Gastrocnemius medialis (tissue), 4 donors: Measurements from ENCODE around the gene DNM1L. TPM values are rescaled to one million over a fixed set of nuclear protein-coding genes. Genes with fewer than 3 reads are reported as not detected.
A peak's percentile ranks its signal among the peaks of the same experiment; 100 is the strongest.

Source experiments
- ATAC-seq, 2 donors: fragments of 150-250 bp; one replicate each; pipeline ENCODE4 v1.9.1; 2016
- DNase-seq, 2 donors: peaks; one replicate each; pipeline ENCODE4 v3.0.0-alpha.2; 2019
- H3K27ac ChIP-seq, 4 donors: fragments of 200-600 bp; sonication (generic); 1 replicate in 1 of 4; 2 replicates in 3 of 4; pipeline ENCODE4 v1.5.1; 2016 to 2018; ENCODE audit warnings: mild to moderate bottlenecking in 2 of 4, moderate library complexity in 1 of 4
- H3K27me3 ChIP-seq, 3 donors: fragments of 200-600 bp; sonication (generic) in 2 of 3; 1 replicate in 1 of 3; 2 replicates in 2 of 3; pipeline versions ENCODE4 v1.5.1 to v1.6.0; 2016 to 2019; ENCODE audit warnings: mild to moderate bottlenecking in 1 of 3, moderate library complexity in 1 of 3
- H3K36me3 ChIP-seq, 2 donors: fragments of 200-600 bp; sonication (generic) in 1 of 2; one replicate each; pipeline ENCODE4 v1.5.1; 2017 to 2018
- H3K4me1 ChIP-seq, 2 donors: fragments of 200-600 bp; sonication (generic) in 1 of 2; one replicate each; pipeline ENCODE4 v1.5.1; 2016 to 2017; ENCODE audit warnings: mild to moderate bottlenecking in 2 of 2
- H3K4me3 ChIP-seq, 4 donors: fragments of 200-600 bp; sonication (generic) in 3 of 4; 1 replicate in 1 of 4; 2 replicates in 3 of 4; pipeline ENCODE4 v1.5.1; 2016 to 2019; ENCODE audit warnings: mild to moderate bottlenecking in 2 of 4
- H3K9me3 ChIP-seq, 3 donors: fragments of 200-600 bp; sonication (generic) in 2 of 3; 1 replicate in 1 of 3; 2 replicates in 2 of 3; pipeline ENCODE4 v1.5.1; 2016 to 2019
- POLR2A ChIP-seq, 2 donors: fragments of 450-650 bp; IDR thresholded peaks; one replicate each; pipeline ENCODE4 v1.6.1; 2017; ENCODE audit warnings: antibody characterized with exemption in 2 of 2, mild to moderate bottlenecking in 2 of 2, moderate library complexity in 2 of 2
- in situ Hi-C, 4 donors: fragments of 200-750 bp; cut with MboI; loops; one replicate each; pipeline versions ENCODE4 v1.15.0 to v1.8.0; 2017; ENCODE audit warnings: low sequenced_read_pairs in 4 of 4
- intact Hi-C: fragments of 100-400 bp; cut with DNase I; formaldehyde crosslinking; loops from one replicate; pipeline ENCODE4 v1.15.1; 2023; ENCODE audit warnings: low total_unique reads
- total RNA-seq, 4 donors: library from RNA; depleted of rRNA; stranded (reverse); fragments of >200 nt; gene quantifications; one replicate each; pipeline versions ENCODE4 v1.1.0 to v1.2.3, GENCODE V29; 2016
- TF ChIP-seq, protein P1 (sequence below), 5 experiments: fragments of 450-650 bp in 3 of 5; fragments of 200-600 bp in 2 of 5; sonication (generic) in 2 of 5; IDR thresholded peaks in 4 of 5; conservative IDR thresholded peaks in 1 of 5; 1 replicate in 4 of 5; 2 replicates in 1 of 5; pipeline ENCODE4 v1.5.1; 2016 to 2019; ENCODE audit warnings: antibody characterized with exemption in 5 of 5, mild to moderate bottlenecking in 3 of 5, moderate library complexity in 3 of 5

The DNM1L gene
- total RNA-seq, 4 donors from 2014 or later: 39.3 to 68.3 (median 43.8) TPM

DNA sequence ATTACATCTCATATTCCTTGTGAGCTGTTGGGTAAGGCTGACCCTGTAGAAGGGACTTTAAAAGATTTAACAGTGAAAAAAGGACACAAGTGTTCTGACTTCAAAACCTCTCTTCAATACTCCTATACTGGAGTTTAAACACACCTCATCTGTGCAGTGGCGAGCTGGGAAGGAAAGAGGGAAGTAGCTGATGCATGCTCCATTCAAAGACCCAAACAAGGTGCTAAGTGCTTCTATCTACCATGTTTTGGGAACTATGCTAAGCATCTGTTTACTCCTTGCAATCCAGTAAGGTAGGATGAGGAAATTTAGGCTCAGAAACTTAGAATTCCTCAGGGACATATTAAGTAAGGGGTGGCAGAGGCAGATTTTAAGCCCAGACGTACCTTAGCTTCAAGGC, 16.4 kb upstream of the DNM1L start:
- H3K4me1 ChIP-seq: peaks cover 19 to 23% of the 10 kb centered on the region in 2 donors
- in situ Hi-C loops: no loop called here
- intact Hi-C loops: loop anchor here (5.0 kb wide), 1 partner anchor 265 kb away; the partner anchor contains the start of gene FGD4
- TF ChIP-seq, protein P1, sequence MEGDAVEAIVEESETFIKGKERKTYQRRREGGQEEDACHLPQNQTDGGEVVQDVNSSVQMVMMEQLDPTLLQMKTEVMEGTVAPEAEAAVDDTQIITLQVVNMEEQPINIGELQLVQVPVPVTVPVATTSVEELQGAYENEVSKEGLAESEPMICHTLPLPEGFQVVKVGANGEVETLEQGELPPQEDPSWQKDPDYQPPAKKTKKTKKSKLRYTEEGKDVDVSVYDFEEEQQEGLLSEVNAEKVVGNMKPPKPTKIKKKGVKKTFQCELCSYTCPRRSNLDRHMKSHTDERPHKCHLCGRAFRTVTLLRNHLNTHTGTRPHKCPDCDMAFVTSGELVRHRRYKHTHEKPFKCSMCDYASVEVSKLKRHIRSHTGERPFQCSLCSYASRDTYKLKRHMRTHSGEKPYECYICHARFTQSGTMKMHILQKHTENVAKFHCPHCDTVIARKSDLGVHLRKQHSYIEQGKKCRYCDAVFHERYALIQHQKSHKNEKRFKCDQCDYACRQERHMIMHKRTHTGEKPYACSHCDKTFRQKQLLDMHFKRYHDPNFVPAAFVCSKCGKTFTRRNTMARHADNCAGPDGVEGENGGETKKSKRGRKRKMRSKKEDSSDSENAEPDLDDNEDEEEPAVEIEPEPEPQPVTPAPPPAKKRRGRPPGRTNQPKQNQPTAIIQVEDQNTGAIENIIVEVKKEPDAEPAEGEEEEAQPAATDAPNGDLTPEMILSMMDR (IDR thresholded peaks at IDR 0.05 in 4 of 5, conservative IDR thresholded peaks at IDR 0.05 in 1 of 5): no peak
- TF ChIP-seq POLR2A (IDR thresholded peaks at IDR 0.05): no peak
- no peaks in the 10 kb centered on the region for H3K27me3 ChIP-seq
- H3K36me3 ChIP-seq: no peaks in the 10 kb centered on the region
- H3K27ac ChIP-seq: peak overlapping the region; percentile 81 to 93 (median 87)
- no peak overlapping the region for H3K4me3 ChIP-seq
- ATAC-seq (no peak), DNase-seq (no peak)
- H3K9me3 ChIP-seq: no peaks in the 10 kb centered on the region

DNA sequence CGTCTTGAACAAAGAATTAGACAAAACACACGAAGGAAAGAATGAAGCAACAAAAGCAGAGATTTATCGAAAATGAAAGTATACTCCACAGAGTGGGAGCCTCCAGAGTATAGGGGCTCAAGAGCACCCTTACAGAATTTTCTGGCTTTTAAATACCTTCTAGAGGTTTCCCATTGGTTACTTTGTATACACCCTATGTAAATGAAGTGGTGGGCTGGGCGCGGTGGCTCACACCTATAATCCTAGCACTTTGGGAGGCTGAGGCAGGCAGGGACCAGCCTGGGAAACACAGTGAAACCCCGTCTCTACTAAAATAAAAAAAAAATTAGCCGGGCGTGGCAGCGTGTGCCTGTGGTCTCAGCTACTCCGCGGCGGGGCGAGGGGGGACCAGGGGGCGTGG, 13.1 kb upstream of the DNM1L start:
- in situ Hi-C loops (no loop called here), intact Hi-C loops (no loop called here)
- peak overlapping the region in 1 of 4 donors; percentile 8 for H3K4me3 ChIP-seq
- ATAC-seq (no peak), DNase-seq (no peak)
- TF ChIP-seq, protein P1 (IDR thresholded peaks at IDR 0.05 in 4 of 5, conservative IDR thresholded peaks at IDR 0.05 in 1 of 5): no peak
- no peak for TF ChIP-seq POLR2A (IDR thresholded peaks at IDR 0.05)
- H3K4me1 ChIP-seq: peaks cover 5 to 10% of the 10 kb centered on the region in 2 donors
- H3K27ac ChIP-seq: no peak overlapping the region
- H3K9me3 ChIP-seq: no peaks in the 10 kb centered on the region
- H3K27me3 ChIP-seq: no peaks in the 10 kb centered on the region
- H3K36me3 ChIP-seq: no peaks in the 10 kb centered on the region

DNA sequence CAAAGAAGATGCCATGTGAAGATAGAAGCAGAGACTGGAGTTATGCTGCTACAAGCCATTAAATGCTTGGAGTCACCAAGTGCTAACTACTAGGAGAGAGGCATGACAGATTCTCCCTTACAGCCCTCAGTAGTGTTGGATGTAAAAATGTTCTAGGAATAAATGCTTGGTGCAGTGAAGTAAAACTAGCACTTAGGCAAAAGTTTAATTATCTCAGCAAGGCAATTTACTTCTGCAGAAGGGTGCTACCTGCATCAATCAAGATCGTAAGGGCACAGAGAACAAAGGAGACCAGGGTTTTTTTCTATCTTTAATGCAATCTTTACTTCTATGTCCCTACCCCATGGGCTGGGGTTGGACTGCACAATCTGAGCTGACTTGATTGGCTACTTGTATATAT, 9.5 kb upstream of the DNM1L start:
- H3K4me1 ChIP-seq: peaks cover 0 to 4% of the 10 kb centered on the region in 2 donors
- H3K36me3 ChIP-seq: no peaks in the 10 kb centered on the region
- H3K27me3 ChIP-seq: no peaks in the 10 kb centered on the region
- DNase-seq: no peak
- no peak overlapping the region for H3K27ac ChIP-seq
- ATAC-seq: no peak
- in situ Hi-C loops: no loop called here
- no peak for TF ChIP-seq POLR2A (IDR thresholded peaks at IDR 0.05)
- TF ChIP-seq, protein P1 (IDR thresholded peaks at IDR 0.05 in 4 of 5, conservative IDR thresholded peaks at IDR 0.05 in 1 of 5): no peak
- H3K9me3 ChIP-seq: no peaks in the 10 kb centered on the region
- H3K4me3 ChIP-seq: no peak overlapping the region
- intact Hi-C loops: no loop called here

DNA sequence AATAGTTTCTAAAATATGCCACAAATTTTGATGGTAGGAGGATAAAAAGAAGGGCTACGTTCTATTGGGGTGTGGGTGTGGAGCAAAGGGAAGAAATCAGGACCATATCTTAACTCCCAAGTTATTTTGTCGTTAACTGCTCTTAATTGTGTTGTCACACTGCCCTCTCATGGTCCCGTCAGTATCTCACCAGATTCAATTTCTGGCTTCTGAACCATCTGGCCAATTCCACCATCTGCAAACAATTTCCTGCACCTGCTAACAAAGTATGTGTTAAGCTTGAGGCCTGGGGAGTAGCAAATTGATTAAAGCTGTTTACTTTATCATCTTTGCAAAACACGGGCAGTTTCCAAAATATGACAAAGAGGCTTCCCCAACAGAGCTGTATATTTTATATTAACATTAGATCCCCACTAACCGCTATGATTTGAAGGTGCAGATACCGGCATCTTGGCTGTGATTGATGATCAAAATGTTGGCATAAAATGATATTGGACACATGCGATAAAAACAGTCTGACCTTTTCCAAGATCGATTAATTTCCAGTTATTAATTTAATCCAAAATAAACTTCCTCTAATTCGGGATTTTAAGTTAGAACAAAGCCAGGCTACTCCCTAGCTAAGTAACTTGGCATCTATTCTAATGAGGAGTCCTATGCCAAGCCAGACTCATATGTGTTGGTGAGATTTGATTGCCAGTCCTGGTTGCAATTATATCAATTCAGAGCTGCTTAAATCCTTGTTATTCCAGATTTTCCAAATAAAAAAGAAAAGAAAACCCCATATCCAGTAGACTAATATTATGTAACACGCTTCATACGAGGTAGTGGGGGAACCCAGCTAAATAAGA, 6.9 kb upstream of the DNM1L start:
- peak; percentile 95 to 97 for ATAC-seq
- H3K27ac ChIP-seq: no peak overlapping the region
- no peaks in the 10 kb centered on the region for H3K9me3 ChIP-seq
- H3K4me3 ChIP-seq: no peak overlapping the region
- TF ChIP-seq POLR2A (IDR thresholded peaks at IDR 0.05): no peak
- TF ChIP-seq, protein P1 (IDR thresholded peaks at IDR 0.05 in 4 of 5, conservative IDR thresholded peaks at IDR 0.05 in 1 of 5): peak; percentile 36 to 64 (median 55)
- intact Hi-C loops: loop anchor here (1.0 kb wide), 2 partner anchors 217 to 307 kb away; no protein-coding TSS in a partner anchor
- no peaks in the 10 kb centered on the region for H3K36me3 ChIP-seq
- H3K27me3 ChIP-seq: no peaks in the 10 kb centered on the region
- in situ Hi-C loops: loop anchor here (5.0 to 10.0 kb wide), 4 partner anchors 215 to 305 kb away; no protein-coding TSS in a partner anchor
- DNase-seq: peak in 1 of 2 donors; percentile 27
- peaks cover 0 to 4% of the 10 kb centered on the region in 2 donors for H3K4me1 ChIP-seq
